Astrocyte (in vitro differentiated cells and primary cell): Measurements from ENCODE around the gene BCKDHB.

Experiments used
- EZH2 ChIP-seq: IDR thresholded peaks from 2 replicates; pipeline ENCODE4 v1.6.1; 2012; ENCODE audit warnings: mild to moderate bottlenecking, low read length, inconsistent platforms; ENCODE audit not compliant: insufficient read depth
- TF ChIP-seq, protein P1 (sequence below): IDR thresholded peaks from 2 replicates; pipeline ENCODE4 v1.5.1; 2011; ENCODE audit warnings: low read depth, mild to moderate bottlenecking, inconsistent platforms, low read length, moderate library complexity; ENCODE audit not compliant: insufficient read depth

DNA sequence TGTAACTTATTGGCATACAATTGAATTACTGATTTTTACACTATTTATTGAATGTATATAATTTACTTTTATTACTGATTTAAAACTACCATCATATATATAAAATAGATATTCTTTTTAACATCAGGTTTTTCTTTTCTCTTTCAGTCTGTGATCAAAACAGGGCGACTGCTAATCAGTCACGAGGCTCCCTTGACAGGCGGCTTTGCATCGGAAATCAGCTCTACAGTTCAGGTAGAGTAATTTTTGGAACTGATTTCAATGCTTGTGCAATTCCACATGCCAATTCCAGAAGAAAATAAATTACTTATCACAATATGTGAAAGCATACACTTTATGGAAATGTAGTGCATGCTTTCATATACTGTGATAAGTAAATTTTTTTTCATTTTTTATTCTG is 166.5 kb downstream of the BCKDHB start:
- TF ChIP-seq EZH2, result no peak
- TF ChIP-seq, protein P1, sequence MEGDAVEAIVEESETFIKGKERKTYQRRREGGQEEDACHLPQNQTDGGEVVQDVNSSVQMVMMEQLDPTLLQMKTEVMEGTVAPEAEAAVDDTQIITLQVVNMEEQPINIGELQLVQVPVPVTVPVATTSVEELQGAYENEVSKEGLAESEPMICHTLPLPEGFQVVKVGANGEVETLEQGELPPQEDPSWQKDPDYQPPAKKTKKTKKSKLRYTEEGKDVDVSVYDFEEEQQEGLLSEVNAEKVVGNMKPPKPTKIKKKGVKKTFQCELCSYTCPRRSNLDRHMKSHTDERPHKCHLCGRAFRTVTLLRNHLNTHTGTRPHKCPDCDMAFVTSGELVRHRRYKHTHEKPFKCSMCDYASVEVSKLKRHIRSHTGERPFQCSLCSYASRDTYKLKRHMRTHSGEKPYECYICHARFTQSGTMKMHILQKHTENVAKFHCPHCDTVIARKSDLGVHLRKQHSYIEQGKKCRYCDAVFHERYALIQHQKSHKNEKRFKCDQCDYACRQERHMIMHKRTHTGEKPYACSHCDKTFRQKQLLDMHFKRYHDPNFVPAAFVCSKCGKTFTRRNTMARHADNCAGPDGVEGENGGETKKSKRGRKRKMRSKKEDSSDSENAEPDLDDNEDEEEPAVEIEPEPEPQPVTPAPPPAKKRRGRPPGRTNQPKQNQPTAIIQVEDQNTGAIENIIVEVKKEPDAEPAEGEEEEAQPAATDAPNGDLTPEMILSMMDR, result no peak
